Measurements from ENCODE around the gene RGS13.

GRCh38 chr1:192632188-192632587 lies 3.8 kb upstream of the RGS13 start:
- TF ChIP-seq CTCF (IDR thresholded peaks at IDR 0.05) (no peak), POLR2A (IDR thresholded peaks at IDR 0.05) (no peak), POLR2AphosphoS5 (IDR thresholded peaks at IDR 0.05) (no peak), EP300 (IDR thresholded peaks at IDR 0.05) (no peak)

All from suprapubic skin (tissue), 4 donors.